OCI-M2 (cell line): Measurements from ENCODE around the gene CCDC88C.
"Not testable (repeated sequence)": the region's sequence is repeated elsewhere in the genome, so short reads cannot be mapped to it uniquely, and the experiment has no call there.

Experiments
- DNase-seq: peaks from one replicate; lab custom pipeline; 2025; ENCODE audit not compliant: unreplicated experiment; lab: John Stamatoyannopoulos, UW

The CCDC88C gene

GRCh38 chr14:91272341-91273272 lies 145.0 kb downstream of the CCDC88C start:
- DNase-seq = no peak

GRCh38 chr14:91271639-91272038 lies 146.0 kb downstream of the CCDC88C start:
- DNase-seq = no peak

- DNase-seq = no peak
Observed at GRCh38 chr14:91270619-91271018, 147.0 kb downstream of the CCDC88C start.

GRCh38 chr14:91270188-91270587 lies 147.4 kb downstream of the CCDC88C start:
- no peak for DNase-seq

GRCh38 chr14:91269076-91269991 lies 148.3 kb downstream of the CCDC88C start:
- DNase-seq = no peak

GRCh38 chr14:91267965-91268437 lies 149.6 kb downstream of the CCDC88C start:
- no peak for DNase-seq

- DNase-seq = not testable (repeated sequence)
Observed at GRCh38 chr14:91266276-91266675, 151.3 kb downstream of the CCDC88C start.

- no peak for DNase-seq
Observed at GRCh38 chr14:91265404-91265803, 152.2 kb downstream of the CCDC88C start.

- no peak for DNase-seq
Observed at GRCh38 chr14:91264151-91265150, 153.2 kb downstream of the CCDC88C start.

- DNase-seq = no peak
Observed at GRCh38 chr14:91263329-91263728, 154.3 kb downstream of the CCDC88C start.

GRCh38 chr14:91261986-91262549 lies 155.6 kb downstream of the CCDC88C start:
- no peak for DNase-seq

GRCh38 chr14:91261115-91261514 lies 156.5 kb downstream of the CCDC88C start:
- no peak for DNase-seq

- no peak for DNase-seq
Observed at GRCh38 chr14:91258876-91259275, 158.7 kb downstream of the CCDC88C start.

GRCh38 chr14:91258011-91258618 lies 159.5 kb downstream of the CCDC88C start:
- DNase-seq = no peak

GRCh38 chr14:91257328-91258010 lies 160.2 kb downstream of the CCDC88C start:
- no peak for DNase-seq

GRCh38 chr14:91256661-91257060 lies 161.0 kb downstream of the CCDC88C start:
- no peak for DNase-seq

GRCh38 chr14:91255026-91255695 lies 162.5 kb downstream of the CCDC88C start:
- no peak for DNase-seq

- DNase-seq = no peak
Observed at GRCh38 chr14:91254461-91254860, 163.2 kb downstream of the CCDC88C start.
